ENCODE measurements around the gene PORCN.

- TF ChIP-seq CTCF (IDR thresholded peaks at IDR 0.05 in 8 of 11, conservative IDR thresholded peaks at IDR 0.05 in 3 of 11) (no peak), POLR2AphosphoS5 (IDR thresholded peaks at IDR 0.05) (peak; percentile 85 to 92 (median 89))
Measured at GRCh38 chrX:48475774-48476577, 32.8 kb upstream of the PORCN start, which contains the start of gene FTSJ1.
